ENCODE data around the gene CDH23.

Gene CDH23

GRCh38 chr10:71779641-71780040 is 382.9 kb downstream of the CDH23 start:
- Histone ChIP-seq H3K79me2 (ENCODE audit: low read length) (no peaks in the 10 kb centered on the region), H3K36me3 (replicated peaks; ENCODE audit: insufficient read depth, low read length) (no peaks in the 10 kb centered on the region), H3K27me3 (replicated peaks; ENCODE audit: insufficient read depth, low read length) (peaks cover 48% of the 10 kb centered on the region), H3K4me2 (ENCODE audit: low read depth, low read length) (no peak overlapping the region), H2AFZ (ENCODE audit: low read length) (no peak overlapping the region), H3K27ac (ENCODE audit: low read length) (no peak overlapping the region), H3K9me2 (replicated peaks; ENCODE audit: insufficient read depth, low read length) (no peaks in the 10 kb centered on the region), H3K9me3 (replicated peaks; ENCODE audit: insufficient read depth, low read length) (no peaks in the 10 kb centered on the region), H3K4me3 (ENCODE audit: low read length) (no peak overlapping the region), H3F3A (ENCODE audit: insufficient read depth, low read length) (no peaks in the 10 kb centered on the region), H4K20me1 (ENCODE audit: insufficient read depth, low read length) (no peaks in the 10 kb centered on the region), H3K9ac (ENCODE audit: low read length) (no peak overlapping the region), H3K4me1 (ENCODE audit: low read length) (0 out of 2 replicates have a peak, but pooled peaks cover 1% of the 10 kb centered on the region)
- no peak for DNase-seq
- TF ChIP-seq CTCF (IDR thresholded peaks at IDR 0.05; ENCODE audit: low read length) (no peak), EZH2 (optimal IDR thresholded peaks at IDR 0.05; ENCODE audit: low read depth, low read length) (no peak), EZH2phosphoT487 (IDR thresholded peaks at IDR 0.05; ENCODE audit: low read length) (no peak)

GRCh38 chr10:71780156-71780555 is 383.4 kb downstream of the CDH23 start:
- H3K79me2 ChIP-seq (ENCODE audit: low read length) = no peaks in the 10 kb centered on the region
- DNase-seq = no peak
- no peaks in the 10 kb centered on the region for H3K9me2 ChIP-seq (replicated peaks; ENCODE audit: insufficient read depth, low read length)
- H3K9me3 ChIP-seq (replicated peaks; ENCODE audit: insufficient read depth, low read length) = no peaks in the 10 kb centered on the region
- H3K27me3 ChIP-seq (replicated peaks; ENCODE audit: insufficient read depth, low read length) = peaks cover 53% of the 10 kb centered on the region
- H3K9ac ChIP-seq (ENCODE audit: low read length) = no peak overlapping the region
- no peaks in the 10 kb centered on the region for H3F3A ChIP-seq (ENCODE audit: insufficient read depth, low read length)
- H3K4me2 ChIP-seq (ENCODE audit: low read depth, low read length) = no peak overlapping the region
- H3K36me3 ChIP-seq (replicated peaks; ENCODE audit: insufficient read depth, low read length) = no peaks in the 10 kb centered on the region
- H2AFZ ChIP-seq (ENCODE audit: low read length) = no peak overlapping the region
- no peak overlapping the region for H3K4me3 ChIP-seq (ENCODE audit: low read length)
- no peaks in the 10 kb centered on the region for H3K4me1 ChIP-seq (ENCODE audit: low read length)
- H4K20me1 ChIP-seq (ENCODE audit: insufficient read depth, low read length) = no peaks in the 10 kb centered on the region
- TF ChIP-seq EZH2 (optimal IDR thresholded peaks at IDR 0.05; ENCODE audit: low read depth, low read length) (no peak), CTCF (IDR thresholded peaks at IDR 0.05; ENCODE audit: low read length) (no peak), EZH2phosphoT487 (IDR thresholded peaks at IDR 0.05; ENCODE audit: low read length) (no peak)
- no peak overlapping the region for H3K27ac ChIP-seq (ENCODE audit: low read length)

GRCh38 chr10:71780719-71781118 is 384.0 kb downstream of the CDH23 start:
- H3F3A ChIP-seq (ENCODE audit: insufficient read depth, low read length) = no peaks in the 10 kb centered on the region
- peaks cover 59% of the 10 kb centered on the region for H3K27me3 ChIP-seq (replicated peaks; ENCODE audit: insufficient read depth, low read length)
- DNase-seq = no peak
- no peak overlapping the region for H3K9ac ChIP-seq (ENCODE audit: low read length)
- H3K36me3 ChIP-seq (replicated peaks; ENCODE audit: insufficient read depth, low read length) = no peaks in the 10 kb centered on the region
- no peaks in the 10 kb centered on the region for H4K20me1 ChIP-seq (ENCODE audit: insufficient read depth, low read length)
- no peak overlapping the region for H3K4me3 ChIP-seq (ENCODE audit: low read length)
- TF ChIP-seq EZH2phosphoT487 (IDR thresholded peaks at IDR 0.05; ENCODE audit: low read length) (no peak), CTCF (IDR thresholded peaks at IDR 0.05; ENCODE audit: low read length) (no peak), EZH2 (optimal IDR thresholded peaks at IDR 0.05; ENCODE audit: low read depth, low read length) (no peak)
- no peaks in the 10 kb centered on the region for H3K9me3 ChIP-seq (replicated peaks; ENCODE audit: insufficient read depth, low read length)
- no peaks in the 10 kb centered on the region for H3K79me2 ChIP-seq (ENCODE audit: low read length)
- H3K4me1 ChIP-seq (ENCODE audit: low read length) = no peaks in the 10 kb centered on the region
- no peaks in the 10 kb centered on the region for H3K9me2 ChIP-seq (replicated peaks; ENCODE audit: insufficient read depth, low read length)
- H3K4me2 ChIP-seq (ENCODE audit: low read depth, low read length) = no peak overlapping the region
- no peak overlapping the region for H3K27ac ChIP-seq (ENCODE audit: low read length)
- H2AFZ ChIP-seq (ENCODE audit: low read length) = no peak overlapping the region

Measured in MM.1S (cell line).